Measurements from ENCODE around the gene CSRP1. TPM values are rescaled to one million over a fixed set of nuclear protein-coding genes. Genes with fewer than 3 reads are reported as not detected.

Gene CSRP1
- total and polyA plus RNA-seq, 9 of the 15 experiments (the other 6 are each of a cell fraction or from before 2014, with no cell fraction given) = 6.8 to 39.4 (median 23.7) TPM

GRCh38 chr1:201481761-201482493, 25.0 kb downstream of the CSRP1 start (continued):
- TF ChIP-seq JUND (IDR thresholded peaks at IDR 0.05; ENCODE audit: borderline replicate concordance, low read depth, low read length) = 0 out of 2 replicates have a peak, but pooled peaks have one; percentile 22
- no peak; the same call in 2 of the 3 replicates for TF ChIP-seq JUND (tag; IDR thresholded peaks at IDR 0.05; ENCODE audit: borderline replicate concordance, low read depth, low read length)
- no peak for TF ChIP-seq MTF1 (CRISPR knock-in tag; IDR thresholded peaks at IDR 0.05; ENCODE audit: borderline replicate concordance)
- no peak for TF ChIP-seq AFF4 (CRISPR knock-in tag; IDR thresholded peaks at IDR 0.05)
- TF ChIP-seq RAD51 (IDR thresholded peaks at IDR 0.05; ENCODE audit: borderline replicate concordance, low read depth) = no peak
- TF ChIP-seq ATF3 (IDR thresholded peaks at IDR 0.05) = no peak
- no peak for TF ChIP-seq ATF3 (CRISPR knock-in tag; conservative IDR thresholded peaks at IDR 0.05)
- TF ChIP-seq GABPB1 (CRISPR knock-in tag; IDR thresholded peaks at IDR 0.05) = peak; percentile 18; the same call in 1 of the 2 replicates
- 0 out of 2 replicates have a peak, but pooled peaks have one; percentile 18 for TF ChIP-seq ELF4 (CRISPR knock-in tag; IDR thresholded peaks at IDR 0.05)
- peak; percentile 54; the same call in 1 of the 2 replicates for TF ChIP-seq FOXP1 (CRISPR knock-in tag; IDR thresholded peaks at IDR 0.05)
- TF ChIP-seq STAG1 (CRISPR knock-in tag; IDR thresholded peaks at IDR 0.05; ENCODE audit: borderline replicate concordance) = peak; percentile 78
- TF ChIP-seq MTA2 (IDR thresholded peaks at IDR 0.05; ENCODE audit: low read depth) = no peak
- peak; percentile 52; the same call in 1 of the 2 replicates for TF ChIP-seq TOE1 (IDR thresholded peaks at IDR 0.05; ENCODE audit: borderline replicate concordance)
- TF ChIP-seq TOE1 (CRISPR knock-in tag; IDR thresholded peaks at IDR 0.05; ENCODE audit: borderline replicate concordance, low read depth) = no peak
- TF ChIP-seq MCM5 (IDR thresholded peaks at IDR 0.05; ENCODE audit: low read depth) = no peak
- 0 out of 3 replicates have a peak, but pooled peaks of 1 of the 2 experiments have one; percentile 75 for TF ChIP-seq CBX3 (IDR thresholded peaks at IDR 0.05; ENCODE audit: borderline replicate concordance in 1 of 2, low read length in 2 of 2)
- TF ChIP-seq SMAD4 (CRISPR knock-in tag; conservative IDR thresholded peaks at IDR 0.05) = no peak
- no peak for TF ChIP-seq MAFF (IDR thresholded peaks at IDR 0.05; ENCODE audit: low read length)
- TF ChIP-seq HDAC2 (IDR thresholded peaks at IDR 0.05) = peak; percentile 47; the same call in 1 of the 2 replicates
- TF ChIP-seq TRIM28 (IDR thresholded peaks at IDR 0.05) = 0 out of 2 replicates have a peak, but pooled peaks have one; percentile 47
- 0 out of 4 replicates have a peak, but pooled peaks of 1 of the 2 experiments have one; percentile 38 for TF ChIP-seq KDM4B (IDR thresholded peaks at IDR 0.05; ENCODE audit: borderline replicate concordance in 2 of 2, low read depth in 1 of 2)
- TF ChIP-seq BCL6 (CRISPR knock-in tag; IDR thresholded peaks at IDR 0.05) = no peak
